ENCODE data around the gene ADPRHL1.

- no peak for TF ChIP-seq CTCF (IDR thresholded peaks at IDR 0.05)
- TF ChIP-seq POLR2AphosphoS5 (IDR thresholded peaks at IDR 0.05), result no peak
- no peak for TF ChIP-seq POLR2A (IDR thresholded peaks at IDR 0.05)
- no peak for TF ChIP-seq EP300 (IDR thresholded peaks at IDR 0.05)
Observed at GRCh38 chr13:113419531-113420193, 33.6 kb downstream of the ADPRHL1 start.

All from sigmoid colon (tissue), 4 donors.